Ishikawa (cell line): Measurements from ENCODE around the gene NOX5.

Experiments used
- CEBPB ChIP-seq: IDR thresholded peaks from 2 replicates; pipeline ENCODE4 v1.6.1; 2012
- CREB1 ChIP-seq: IDR thresholded peaks from 2 replicates; pipeline ENCODE4 v1.6.1; 2012; ENCODE audit warnings: low read depth
- EGR1 ChIP-seq: IDR thresholded peaks from 2 replicates; pipeline ENCODE4 v1.6.1; 2012
- EP300 ChIP-seq: IDR thresholded peaks from 2 replicates; pipeline ENCODE4 v1.6.1; 2012; ENCODE audit warnings: borderline replicate concordance
- FOXM1 ChIP-seq: IDR thresholded peaks from 2 replicates; pipeline ENCODE4 v1.6.1; 2012; ENCODE audit warnings: low read depth, borderline replicate concordance
- NFIC ChIP-seq: IDR thresholded peaks from 2 replicates; pipeline ENCODE4 v1.6.1; 2012
- RAD21 ChIP-seq: IDR thresholded peaks from 2 replicates; pipeline ENCODE4 v1.6.1; 2012; ENCODE audit warnings: low read depth
- REST ChIP-seq: IDR thresholded peaks from 2 replicates; pipeline ENCODE4 v1.6.1; 2012; ENCODE audit warnings: low read depth, mild to moderate bottlenecking
- TAF1 ChIP-seq: IDR thresholded peaks from 2 replicates; pipeline ENCODE4 v1.6.1; 2012; ENCODE audit warnings: low read depth, mild to moderate bottlenecking
- TCF12 ChIP-seq: IDR thresholded peaks from 2 replicates; pipeline ENCODE4 v1.6.1; 2012; ENCODE audit warnings: low read depth
- TEAD4 ChIP-seq: IDR thresholded peaks from 2 replicates; pipeline ENCODE4 v1.6.1; 2012
- USF1 ChIP-seq: IDR thresholded peaks from 2 replicates; pipeline ENCODE4 v1.6.1; 2012
- YY1 ChIP-seq: IDR thresholded peaks from 2 replicates; pipeline ENCODE4 v1.6.1; 2012; ENCODE audit warnings: low read depth
- ZBTB7A ChIP-seq: IDR thresholded peaks from 2 replicates; pipeline ENCODE4 v1.6.1; 2012; ENCODE audit warnings: low read depth
- TF ChIP-seq, protein P1 (sequence below): IDR thresholded peaks from 2 replicates; pipeline ENCODE4 v1.6.1; 2012

NOX5 gene

GRCh38 chr15:69087366-69087976 is 73.0 kb downstream of the NOX5 start:
- no peak for TF ChIP-seq FOXM1
- TF ChIP-seq ZBTB7A = no peak
- TF ChIP-seq REST = no peak
- TF ChIP-seq TCF12 = no peak
- no peak for TF ChIP-seq USF1
- TF ChIP-seq YY1 = no peak
- no peak for TF ChIP-seq CREB1
- TF ChIP-seq NFIC = no peak
- TF ChIP-seq RAD21 = no peak
- no peak for TF ChIP-seq EP300
- TF ChIP-seq CEBPB = no peak
- no peak for TF ChIP-seq TEAD4
- TF ChIP-seq, protein P1, sequence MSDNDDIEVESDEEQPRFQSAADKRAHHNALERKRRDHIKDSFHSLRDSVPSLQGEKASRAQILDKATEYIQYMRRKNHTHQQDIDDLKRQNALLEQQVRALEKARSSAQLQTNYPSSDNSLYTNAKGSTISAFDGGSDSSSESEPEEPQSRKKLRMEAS = no peak
- TF ChIP-seq TAF1 = no peak
- no peak for TF ChIP-seq EGR1

DNA sequence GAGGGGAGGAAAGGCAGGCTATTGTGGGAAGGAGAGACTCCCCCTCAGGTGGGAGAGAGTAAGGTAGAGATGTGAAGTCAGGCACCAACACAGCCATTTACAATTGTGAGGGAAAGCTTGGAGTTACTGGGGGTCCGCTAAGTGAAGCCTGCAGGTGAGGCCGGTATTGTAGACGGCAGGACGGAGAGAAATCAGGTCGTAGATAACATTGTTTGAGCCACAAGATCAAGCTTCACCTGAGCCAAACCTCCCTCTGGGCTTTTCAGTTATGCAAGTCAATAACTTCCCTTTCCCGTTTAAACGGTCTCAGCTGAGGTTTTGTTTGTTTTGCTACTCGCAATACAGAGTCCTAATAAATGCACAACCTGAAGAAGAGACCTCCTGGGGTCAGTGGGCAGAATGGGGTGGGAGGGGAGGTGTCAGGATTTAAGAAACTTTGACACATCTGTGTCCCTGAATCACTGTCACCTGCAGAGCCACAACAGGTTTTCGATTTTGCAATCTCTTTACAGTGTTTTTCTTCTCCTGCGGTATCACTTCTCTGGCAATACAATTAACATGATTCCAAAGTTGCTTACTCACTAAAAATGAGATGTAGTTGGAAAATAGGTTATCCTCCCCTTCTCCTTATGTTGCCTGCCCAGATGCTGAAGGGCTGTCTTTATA is 73.9 kb downstream of the NOX5 start:
- TF ChIP-seq CEBPB = no peak
- TF ChIP-seq, protein P1 = no peak
- no peak for TF ChIP-seq RAD21
- TF ChIP-seq CREB1 = no peak
- TF ChIP-seq TCF12 = no peak
- TF ChIP-seq TAF1 = no peak
- no peak for TF ChIP-seq FOXM1
- no peak for TF ChIP-seq USF1
- TF ChIP-seq EP300 = no peak
- TF ChIP-seq REST = no peak
- TF ChIP-seq ZBTB7A = no peak
- TF ChIP-seq YY1 = no peak
- TF ChIP-seq TEAD4 = no peak
- TF ChIP-seq NFIC = no peak

- TF ChIP-seq USF1 (no peak), REST (no peak), CEBPB (no peak), EGR1 (no peak)
- TF ChIP-seq, protein P1 = no peak
These were observed 74.8 kb downstream of the NOX5 start for GRCh38 chr15:69089258-69089657.
